AG08395 (cell line): Measurements from ENCODE around the gene RFTN1.

Source experiments
- DNase-seq: peaks from one replicate; pipeline ENCODE4 v3.0.0; 2012; ENCODE audit warnings: mixed read lengths, low spot score

The RFTN1 gene

GRCh38 chr3:16486201-16486600 is 27.3 kb downstream of the RFTN1 start:
- DNase-seq, result no peak

GRCh38 chr3:16485395-16485992 is 28.0 kb downstream of the RFTN1 start:
- DNase-seq, result no peak

DNA sequence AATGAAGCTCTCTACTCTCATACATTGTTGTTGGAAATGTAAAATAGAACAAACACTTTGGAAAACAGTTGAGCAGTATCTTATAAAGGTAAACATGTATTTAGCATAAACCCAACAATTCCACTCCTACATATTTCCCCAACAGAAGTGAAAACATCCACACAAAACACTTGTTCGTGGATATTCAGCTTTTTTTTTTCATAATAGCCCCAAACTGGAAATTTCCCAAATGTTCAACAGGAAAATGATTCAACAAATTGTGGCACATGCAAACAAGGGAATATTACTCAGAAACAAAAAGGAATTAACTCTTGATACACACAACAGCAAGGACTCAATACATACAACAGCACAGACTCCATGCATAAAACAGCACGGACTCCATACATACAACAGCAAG is 28.5 kb downstream of the RFTN1 start:
- no peak for DNase-seq

DNA sequence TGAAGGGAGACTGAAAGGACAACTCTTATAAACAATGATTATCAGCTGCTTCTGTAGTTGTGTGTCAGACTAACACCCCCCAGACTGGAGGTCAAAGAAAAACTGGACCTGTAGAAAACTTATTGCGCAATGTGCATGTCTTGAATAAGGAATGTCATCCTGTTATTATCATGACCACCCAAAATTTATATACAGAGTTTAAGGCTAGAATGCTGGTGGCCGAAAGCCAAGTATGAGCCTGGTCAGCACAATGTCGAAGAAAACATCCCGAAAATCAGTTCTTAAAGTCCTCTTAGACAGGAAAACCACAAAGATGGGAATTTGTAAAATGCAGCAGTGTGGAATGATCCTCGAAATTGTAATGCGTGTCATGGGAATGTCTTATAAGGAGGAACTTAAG is 29.3 kb downstream of the RFTN1 start:
- peak; percentile 86 for DNase-seq

GRCh38 chr3:16482770-16483531 is 30.5 kb downstream of the RFTN1 start:
- DNase-seq, result no peak

GRCh38 chr3:16482194-16482769 is 31.2 kb downstream of the RFTN1 start:
- DNase-seq, result no peak

- no peak for DNase-seq
Measured at GRCh38 chr3:16481546-16481897, 32.0 kb downstream of the RFTN1 start.

- DNase-seq, result peak; percentile 31
Measured at GRCh38 chr3:16480861-16481545, 32.5 kb downstream of the RFTN1 start.

DNA sequence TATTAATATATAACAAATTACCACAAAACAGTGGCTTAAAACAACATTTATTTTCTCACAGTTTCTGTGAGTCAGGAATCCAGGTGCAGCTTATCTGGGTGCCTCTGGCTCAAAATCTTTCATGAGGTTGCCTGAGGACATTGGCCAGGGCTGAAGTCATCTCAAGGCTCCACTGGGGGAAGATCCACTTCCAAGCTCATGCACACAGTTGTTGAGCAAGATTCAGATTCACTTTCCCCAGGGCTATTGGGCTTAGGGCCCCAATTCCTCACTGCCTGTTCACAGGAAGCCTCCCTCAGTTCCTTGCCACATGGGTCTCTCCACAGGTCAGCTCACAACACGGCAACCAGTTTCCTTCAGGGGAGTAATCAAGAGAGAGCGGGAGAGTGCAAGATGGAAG is 35.0 kb downstream of the RFTN1 start:
- no peak for DNase-seq

GRCh38 chr3:16477521-16477920 is 36.0 kb downstream of the RFTN1 start:
- no peak for DNase-seq

GRCh38 chr3:16477056-16477455 is 36.4 kb downstream of the RFTN1 start:
- no peak for DNase-seq

DNA sequence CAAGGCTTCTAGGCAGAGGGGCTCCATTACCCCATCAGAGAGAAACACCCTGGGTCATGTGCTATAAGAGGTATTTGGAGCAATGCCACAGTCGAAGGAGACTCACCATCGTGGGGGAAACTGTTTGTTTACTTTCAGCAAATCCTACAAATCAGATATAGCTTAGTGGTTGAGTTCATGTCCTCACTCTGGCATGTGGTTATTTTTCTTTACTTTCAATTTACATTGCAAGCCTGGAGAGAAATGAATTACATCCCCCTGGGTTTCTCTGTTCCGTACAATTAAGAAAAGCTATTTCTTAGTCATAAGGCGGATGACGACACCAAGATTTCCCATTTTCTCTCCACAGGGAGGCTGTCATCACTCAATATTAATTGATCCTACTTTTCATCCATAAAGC is 36.9 kb downstream of the RFTN1 start:
- peak; percentile 54 for DNase-seq

DNA sequence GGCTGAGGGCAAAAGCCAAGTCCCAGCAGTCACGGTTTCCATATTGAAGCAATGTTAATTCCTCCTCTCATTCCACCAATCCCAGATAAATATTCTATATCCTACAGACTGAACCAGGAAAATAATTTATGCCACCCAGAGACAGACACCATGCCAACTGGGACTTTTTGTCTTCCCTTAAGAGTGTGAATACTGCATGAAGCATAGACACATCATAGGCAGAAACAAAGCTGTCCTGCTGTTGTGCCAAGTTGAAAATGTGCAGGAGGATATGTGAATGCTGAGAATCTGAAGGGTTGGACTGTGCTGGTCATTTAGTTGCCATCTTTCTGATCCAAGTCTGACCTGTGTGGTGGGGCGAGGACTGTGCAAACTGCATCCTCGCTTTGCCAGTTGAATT is 37.7 kb downstream of the RFTN1 start:
- DNase-seq, result no peak

DNA sequence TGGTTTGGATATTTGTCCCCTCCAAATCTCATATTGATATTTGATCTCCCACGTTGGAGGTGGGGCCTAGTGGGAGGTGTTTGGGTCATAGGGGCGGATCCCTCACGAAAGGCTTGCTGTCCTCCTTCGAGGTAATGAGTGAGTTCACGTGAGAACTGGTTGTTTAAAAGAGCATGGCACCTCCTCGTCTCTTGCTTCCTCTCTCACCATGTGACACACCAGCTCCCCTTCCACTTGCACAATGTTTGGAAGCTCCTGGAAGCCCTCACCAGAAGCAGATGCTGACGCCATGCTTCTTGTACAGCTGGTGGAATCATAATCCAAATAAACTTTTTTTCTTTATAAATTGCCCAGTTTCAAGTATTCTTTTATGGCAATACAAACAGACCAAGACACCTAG is 38.6 kb downstream of the RFTN1 start:
- DNase-seq, result no peak

- DNase-seq, result no peak
Measured at GRCh38 chr3:16474216-16474615, 39.3 kb downstream of the RFTN1 start.

- DNase-seq, result no peak
Measured at GRCh38 chr3:16472593-16472992, 40.9 kb downstream of the RFTN1 start.

DNA sequence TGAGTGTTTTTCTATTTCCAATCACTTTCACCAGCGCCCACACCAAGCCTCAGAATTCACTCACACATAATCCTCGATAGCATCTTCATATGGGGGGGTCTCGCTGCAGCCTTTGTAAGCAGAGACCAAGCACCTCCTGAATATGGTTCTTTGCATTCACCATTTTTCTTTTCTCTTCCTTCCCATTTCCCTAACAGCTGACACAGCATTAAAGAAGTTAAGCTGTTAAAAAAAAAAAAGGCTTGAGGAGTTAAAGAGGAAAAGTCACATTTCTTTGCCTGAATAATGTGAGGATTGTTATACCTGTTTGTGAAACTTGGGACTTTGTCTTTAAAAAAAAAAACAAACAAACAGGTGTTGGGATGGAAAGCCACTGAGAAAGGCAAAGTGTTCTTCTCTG is 41.6 kb downstream of the RFTN1 start:
- no peak for DNase-seq

DNA sequence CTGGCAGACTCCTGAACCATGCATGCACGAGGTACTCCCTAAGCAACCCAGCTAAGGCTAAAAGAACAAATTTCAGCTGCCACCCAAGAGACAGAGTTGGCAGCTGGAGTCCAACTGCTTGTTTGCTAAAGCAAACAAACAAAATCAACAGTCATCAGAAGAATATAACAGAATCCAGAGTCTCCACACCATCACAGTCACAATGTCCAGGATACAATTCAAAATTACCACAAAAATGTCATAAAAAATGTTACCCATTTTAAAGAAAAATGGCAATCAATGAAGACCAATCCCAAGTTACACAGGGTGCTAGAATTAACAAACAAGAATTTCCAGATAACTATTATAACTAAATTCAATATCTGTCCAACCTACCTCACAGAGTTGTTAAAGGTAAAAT is 42.9 kb downstream of the RFTN1 start:
- DNase-seq, result no peak

GRCh38 chr3:16468336-16469098 is 45.0 kb downstream of the RFTN1 start:
- DNase-seq, result no peak

DNA sequence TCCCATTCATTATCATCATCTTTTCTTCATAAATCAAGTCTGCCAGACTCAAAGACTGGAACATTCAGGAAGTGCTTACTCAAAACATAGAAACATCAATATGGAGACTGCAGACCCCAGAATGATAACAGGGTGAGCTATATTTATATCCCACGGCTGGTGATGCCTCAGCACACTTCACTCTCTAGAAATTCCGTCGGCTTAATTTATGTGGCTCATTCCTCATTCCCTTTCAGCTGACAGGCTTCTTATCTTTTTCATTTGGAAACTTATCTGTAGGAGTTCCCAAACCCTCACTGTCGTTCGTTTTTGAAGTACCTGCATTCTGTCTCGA is 45.5 kb downstream of the RFTN1 start:
- no peak for DNase-seq

DNA sequence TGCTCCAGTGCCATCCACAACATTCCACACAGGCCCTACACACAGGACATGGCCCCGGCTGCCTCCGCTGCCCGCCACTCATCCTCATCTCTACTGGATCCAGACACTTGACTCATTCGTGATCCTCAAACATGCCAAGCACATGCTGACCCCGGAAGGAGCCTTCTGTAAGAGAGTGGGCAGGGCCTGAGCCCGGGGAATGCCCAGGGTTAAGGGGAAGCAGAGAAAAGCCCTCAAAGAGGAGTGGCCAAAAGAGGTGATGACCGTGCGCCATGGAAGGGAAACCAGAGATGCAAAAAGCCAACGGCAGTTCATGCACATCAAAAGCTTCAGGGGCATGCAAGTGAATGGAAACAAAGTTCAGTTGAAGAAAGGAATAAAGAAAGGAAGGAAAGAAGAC is 46.1 kb downstream of the RFTN1 start:
- DNase-seq, result no peak

- DNase-seq, result no peak
Measured at GRCh38 chr3:16466822-16467221, 46.7 kb downstream of the RFTN1 start.
